SK-N-SH treated with all-trans-retinoic acid at 6 μM for 48 hours (cell line): Measurements from ENCODE around the gene ARFGEF3.

Experiments used
- ATAC-seq: fragments of 200-7000 bp; cut with Tn5 transposase; 3 replicates; pipeline ENCODE4 v1.9.1; 2020; ENCODE audit warnings: mild to moderate bottlenecking, moderate library complexity
- ARNTL ChIP-seq: fragments of 450-650 bp; formaldehyde crosslinking; IDR thresholded peaks from 2 replicates; pipeline ENCODE4 v1.5.0; 2020; ENCODE audit warnings: low read depth, mild to moderate bottlenecking, moderate library complexity, borderline replicate concordance
- BACH2 ChIP-seq: fragments of 250-450 bp; sonication (Bioruptor Pico); IDR thresholded peaks from 2 replicates; pipeline ENCODE4 v1.9.0; 2021; ENCODE audit warnings: mild to moderate bottlenecking, borderline replicate concordance
- CREB5 ChIP-seq: fragments of 250-450 bp; sonication (Bioruptor Pico); IDR thresholded peaks from 2 replicates; pipeline ENCODE4 v1.5.1; 2020; ENCODE audit warnings: low read depth, mild to moderate bottlenecking, moderate library complexity
- CSDC2 ChIP-seq: fragments of 250-450 bp; sonication (Bioruptor Pico); IDR thresholded peaks from 2 replicates; pipeline ENCODE4 v1.5.0; 2020; ENCODE audit warnings: mild to moderate bottlenecking, moderate library complexity
- GLIS3 ChIP-seq: fragments of 250-450 bp; sonication (Bioruptor Pico); IDR thresholded peaks from 2 replicates; pipeline ENCODE4 v1.5.0; 2020; ENCODE audit warnings: mild to moderate bottlenecking, moderate library complexity
- ISL1 ChIP-seq: fragments of 250-450 bp; sonication (Bioruptor Pico); IDR thresholded peaks from 2 replicates; pipeline ENCODE4 v2.1.2; 2022; ENCODE audit warnings: mild to moderate bottlenecking, moderate library complexity
- OSR1 ChIP-seq: fragments of 250-450 bp; sonication (Bioruptor Pico); IDR thresholded peaks from 2 replicates; pipeline ENCODE4 v1.8.0; 2022; ENCODE audit warnings: moderate library complexity, mild to moderate bottlenecking, inconsistent platforms
- PATZ1 ChIP-seq: fragments of 250-450 bp; sonication (Bioruptor Pico); IDR thresholded peaks from 2 replicates; pipeline ENCODE4 v1.8.0; 2020; ENCODE audit warnings: mild to moderate bottlenecking, moderate library complexity, borderline replicate concordance
- POU6F1 ChIP-seq: fragments of 250-450 bp; sonication (Bioruptor Pico); IDR thresholded peaks from 2 replicates; pipeline ENCODE4 v1.8.0; 2021; ENCODE audit warnings: low read depth, mild to moderate bottlenecking, moderate library complexity, borderline replicate concordance
- PPARA ChIP-seq: fragments of 250-450 bp; sonication (Bioruptor Pico); IDR thresholded peaks from 2 replicates; pipeline ENCODE4 v1.5.0; 2020; ENCODE audit warnings: mild to moderate bottlenecking, borderline replicate concordance
- RARB ChIP-seq: fragments of 250-450 bp; sonication (Bioruptor Pico); IDR thresholded peaks from 2 replicates; pipeline ENCODE4 v1.8.0; 2021; ENCODE audit warnings: mild to moderate bottlenecking, moderate library complexity
- SNAI2 ChIP-seq: fragments of 250-450 bp; sonication (Bioruptor Pico); IDR thresholded peaks from 2 replicates; pipeline ENCODE4 v1.5.0; 2020; ENCODE audit warnings: mild to moderate bottlenecking, moderate library complexity
- TCF4 ChIP-seq: fragments of 250-450 bp; sonication (Bioruptor Pico); IDR thresholded peaks from 2 replicates; pipeline ENCODE4 v1.8.0; 2021; ENCODE audit warnings: mild to moderate bottlenecking, moderate library complexity, borderline replicate concordance
- TOX ChIP-seq: fragments of 250-450 bp; sonication (Bioruptor Pico); IDR thresholded peaks from 2 replicates; pipeline ENCODE4 v1.8.0; 2021; ENCODE audit warnings: mild to moderate bottlenecking, moderate library complexity, borderline replicate concordance
- ZC3H10 ChIP-seq: fragments of 250-450 bp; sonication (Bioruptor Pico); IDR thresholded peaks from 2 replicates; pipeline ENCODE4 v1.5.1; 2021; ENCODE audit warnings: mild to moderate bottlenecking, moderate library complexity
- ZFP3 ChIP-seq: fragments of 250-450 bp; sonication (Bioruptor Pico); IDR thresholded peaks from 2 replicates; pipeline ENCODE4 v1.5.0; 2020; ENCODE audit warnings: mild to moderate bottlenecking, moderate library complexity
- ZFP30 ChIP-seq: fragments of 450-650 bp; formaldehyde crosslinking; IDR thresholded peaks from 2 replicates; pipeline ENCODE4 v1.5.0; 2022; ENCODE audit warnings: mild to moderate bottlenecking, moderate library complexity
- ZNF565 ChIP-seq: fragments of 450-650 bp; formaldehyde crosslinking; conservative IDR thresholded peaks from 2 replicates; pipeline ENCODE4 v1.5.0; 2020; ENCODE audit warnings: low read depth, mild to moderate bottlenecking, moderate library complexity
- ZNF70 ChIP-seq: fragments of 450-650 bp; formaldehyde crosslinking; IDR thresholded peaks from 2 replicates; pipeline ENCODE4 v1.5.0; 2020; ENCODE audit warnings: mild to moderate bottlenecking, moderate library complexity
- ZNF8 ChIP-seq: fragments of 450-650 bp; formaldehyde crosslinking; IDR thresholded peaks from 2 replicates; pipeline ENCODE4 v1.5.0; 2020; ENCODE audit warnings: mild to moderate bottlenecking, moderate library complexity
- TF ChIP-seq, protein P1 (sequence below): fragments of 250-450 bp; sonication (Bioruptor Pico); IDR thresholded peaks from 2 replicates; pipeline ENCODE4 v1.5.1; 2021; ENCODE audit warnings: mild to moderate bottlenecking, moderate library complexity
- TF ChIP-seq, protein P2 (sequence below): fragments of 250-450 bp; sonication (Bioruptor Pico); IDR thresholded peaks from 2 replicates; pipeline ENCODE4 v1.5.0; 2020; ENCODE audit warnings: mild to moderate bottlenecking, moderate library complexity

Gene ARFGEF3

DNA sequence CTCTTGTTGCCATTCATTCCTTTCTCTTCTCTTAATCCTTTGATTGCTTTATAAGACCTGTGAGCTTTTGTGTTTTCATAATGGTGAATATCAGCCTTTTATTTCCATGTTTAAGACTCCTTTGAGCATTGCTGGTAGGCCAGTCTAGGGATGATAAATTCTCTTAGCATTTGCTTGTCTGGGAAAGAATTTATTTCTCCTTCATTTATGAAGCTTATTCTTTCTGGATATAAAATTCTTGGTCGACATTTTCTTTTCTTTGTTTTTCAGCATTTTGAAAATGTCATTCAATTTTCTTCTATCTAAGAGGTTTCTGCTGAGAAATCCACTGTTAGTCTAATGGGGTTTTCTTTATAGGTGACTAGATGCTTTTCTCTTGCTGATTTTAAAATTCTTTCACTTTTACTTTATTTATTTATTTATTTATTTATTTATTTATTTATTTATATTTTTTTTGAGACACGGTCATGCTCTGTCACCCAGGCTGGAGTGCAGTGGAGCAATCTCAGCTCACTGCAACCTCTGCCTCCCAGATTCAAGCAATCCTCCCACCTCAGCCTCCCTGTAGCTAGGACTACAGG lies 15.0 kb downstream of the ARFGEF3 start:
- TF ChIP-seq ZNF8 (CRISPR knock-in tag) (no peak), ZNF70 (CRISPR knock-in tag) (no peak), ZFP30 (CRISPR knock-in tag) (no peak), GLIS3 (CRISPR knock-in tag) (no peak), ZNF565 (CRISPR knock-in tag) (no peak), ARNTL (CRISPR knock-in tag) (no peak), TCF4 (CRISPR knock-in tag) (no peak), PATZ1 (CRISPR knock-in tag) (no peak), PPARA (CRISPR knock-in tag) (no peak), TOX (CRISPR knock-in tag) (no peak), RARB (no peak)
- TF ChIP-seq, protein P1, sequence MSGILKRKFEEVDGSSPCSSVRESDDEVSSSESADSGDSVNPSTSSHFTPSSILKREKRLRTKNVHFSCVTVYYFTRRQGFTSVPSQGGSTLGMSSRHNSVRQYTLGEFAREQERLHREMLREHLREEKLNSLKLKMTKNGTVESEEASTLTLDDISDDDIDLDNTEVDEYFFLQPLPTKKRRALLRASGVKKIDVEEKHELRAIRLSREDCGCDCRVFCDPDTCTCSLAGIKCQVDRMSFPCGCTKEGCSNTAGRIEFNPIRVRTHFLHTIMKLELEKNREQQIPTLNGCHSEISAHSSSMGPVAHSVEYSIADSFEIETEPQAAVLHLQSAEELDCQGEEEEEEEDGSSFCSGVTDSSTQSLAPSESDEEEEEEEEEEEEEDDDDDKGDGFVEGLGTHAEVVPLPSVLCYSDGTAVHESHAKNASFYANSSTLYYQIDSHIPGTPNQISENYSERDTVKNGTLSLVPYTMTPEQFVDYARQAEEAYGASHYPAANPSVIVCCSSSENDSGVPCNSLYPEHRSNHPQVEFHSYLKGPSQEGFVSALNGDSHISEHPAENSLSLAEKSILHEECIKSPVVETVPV: no peak
- no peak for ATAC-seq

DNA sequence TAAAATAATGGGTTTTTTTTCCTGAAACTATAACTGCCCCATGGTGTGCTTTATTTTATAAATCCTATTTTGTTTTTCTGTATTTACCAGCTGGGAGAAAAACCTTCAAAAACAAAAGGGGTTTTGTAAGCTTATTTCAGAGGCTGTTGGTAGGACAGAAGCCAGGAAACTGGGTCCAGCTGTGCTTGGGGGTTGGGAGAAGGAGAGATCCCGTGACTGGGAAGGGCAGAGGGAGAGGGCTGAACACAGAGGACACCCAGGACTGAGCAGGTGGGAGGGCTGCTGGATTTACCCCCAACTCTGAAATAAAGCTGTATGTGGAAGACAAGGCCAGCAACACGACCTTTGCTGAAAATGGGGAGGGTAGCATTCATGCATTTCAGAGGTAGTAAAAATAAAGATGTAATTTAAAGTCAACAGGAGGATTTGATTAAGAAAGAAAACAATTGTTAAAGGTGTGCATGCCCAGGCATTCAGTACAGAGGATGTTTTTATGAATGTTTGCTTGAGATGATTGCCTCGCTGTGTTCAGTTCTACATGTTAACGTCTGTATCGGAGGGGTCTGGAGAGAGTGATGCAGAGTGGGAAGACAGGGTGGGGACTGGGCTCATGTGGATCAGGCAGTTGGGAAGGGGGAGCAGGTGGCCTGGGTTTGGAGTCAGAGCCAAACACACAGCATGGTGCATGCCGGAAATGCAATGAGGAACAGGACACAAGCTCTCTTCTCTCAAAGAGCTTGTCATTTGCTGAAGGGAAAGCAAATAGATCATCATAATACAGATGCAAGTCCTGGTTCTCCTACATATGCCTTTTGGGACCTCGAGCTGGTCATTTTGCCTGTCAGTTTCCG lies 21.4 kb downstream of the ARFGEF3 start:
- TF ChIP-seq BACH2 (CRISPR knock-in tag): no peak
- no peak for TF ChIP-seq CSDC2
- no peak for TF ChIP-seq SNAI2 (CRISPR knock-in tag)
- TF ChIP-seq, protein P2, sequence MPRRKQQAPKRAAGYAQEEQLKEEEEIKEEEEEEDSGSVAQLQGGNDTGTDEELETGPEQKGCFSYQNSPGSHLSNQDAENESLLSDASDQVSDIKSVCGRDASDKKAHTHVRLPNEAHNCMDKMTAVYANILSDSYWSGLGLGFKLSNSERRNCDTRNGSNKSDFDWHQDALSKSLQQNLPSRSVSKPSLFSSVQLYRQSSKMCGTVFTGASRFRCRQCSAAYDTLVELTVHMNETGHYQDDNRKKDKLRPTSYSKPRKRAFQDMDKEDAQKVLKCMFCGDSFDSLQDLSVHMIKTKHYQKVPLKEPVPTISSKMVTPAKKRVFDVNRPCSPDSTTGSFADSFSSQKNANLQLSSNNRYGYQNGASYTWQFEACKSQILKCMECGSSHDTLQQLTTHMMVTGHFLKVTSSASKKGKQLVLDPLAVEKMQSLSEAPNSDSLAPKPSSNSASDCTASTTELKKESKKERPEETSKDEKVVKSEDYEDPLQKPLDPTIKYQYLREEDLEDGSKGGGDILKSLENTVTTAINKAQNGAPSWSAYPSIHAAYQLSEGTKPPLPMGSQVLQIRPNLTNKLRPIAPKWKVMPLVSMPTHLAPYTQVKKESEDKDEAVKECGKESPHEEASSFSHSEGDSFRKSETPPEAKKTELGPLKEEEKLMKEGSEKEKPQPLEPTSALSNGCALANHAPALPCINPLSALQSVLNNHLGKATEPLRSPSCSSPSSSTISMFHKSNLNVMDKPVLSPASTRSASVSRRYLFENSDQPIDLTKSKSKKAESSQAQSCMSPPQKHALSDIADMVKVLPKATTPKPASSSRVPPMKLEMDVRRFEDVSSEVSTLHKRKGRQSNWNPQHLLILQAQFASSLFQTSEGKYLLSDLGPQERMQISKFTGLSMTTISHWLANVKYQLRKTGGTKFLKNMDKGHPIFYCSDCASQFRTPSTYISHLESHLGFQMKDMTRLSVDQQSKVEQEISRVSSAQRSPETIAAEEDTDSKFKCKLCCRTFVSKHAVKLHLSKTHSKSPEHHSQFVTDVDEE (CRISPR knock-in tag): no peak
- TF ChIP-seq ISL1 (CRISPR knock-in tag): no peak
- ATAC-seq: no peak

- no peak for TF ChIP-seq GLIS3 (CRISPR knock-in tag)
- no peak for TF ChIP-seq PATZ1 (CRISPR knock-in tag)
- TF ChIP-seq CREB5: no peak
- TF ChIP-seq ZC3H10 (CRISPR knock-in tag): no peak
- TF ChIP-seq ZFP30 (CRISPR knock-in tag): no peak
- no peak for TF ChIP-seq ISL1 (CRISPR knock-in tag)
- TF ChIP-seq TCF4 (CRISPR knock-in tag): no peak
- no peak for TF ChIP-seq BACH2 (CRISPR knock-in tag)
- TF ChIP-seq TOX (CRISPR knock-in tag): no peak
- TF ChIP-seq POU6F1 (CRISPR knock-in tag): no peak
- TF ChIP-seq RARB: no peak
- no peak for TF ChIP-seq ZNF565 (CRISPR knock-in tag)
- TF ChIP-seq ZNF8 (CRISPR knock-in tag): no peak
- no peak for TF ChIP-seq OSR1
- TF ChIP-seq SNAI2 (CRISPR knock-in tag): no peak
- no peak for TF ChIP-seq CSDC2
- TF ChIP-seq, protein P2 (CRISPR knock-in tag): no peak
- no peak for TF ChIP-seq ZFP3 (CRISPR knock-in tag)
- ATAC-seq: no peak
These were observed 22.0 kb downstream of the ARFGEF3 start for GRCh38 chr6:138183790-138184134.
